Activated naive CD4-positive, alpha-beta T cell treated with Interleukin-2 at 50 U/mL for 16 hours (primary cell): Measurements from ENCODE around the gene ZNF669.

Experiments used
- DNase-seq: peaks from one replicate; pipeline ENCODE4 v3.0.0-alpha.2; 2020

The ZNF669 gene

GRCh38 chr1:247054992-247055415 lies 49.2 kb downstream of the ZNF669 start:
- DNase-seq = no peak
